Omental fat pad (tissue), 4 donors: ENCODE data around the gene INTS6L. TPM values are rescaled to one million over a fixed set of nuclear protein-coding genes. Genes with fewer than 3 reads are reported as not detected.

Source experiments
- ATAC-seq: fragments of 150-250 bp; one replicate; pipeline ENCODE4 v1.9.1; 2016; ENCODE audit warnings: mild to moderate bottlenecking, moderate library complexity; ENCODE audit not compliant: low FRiP score
- DNase-seq: peaks from one replicate; pipeline ENCODE4 v3.0.0-alpha.2; 2019; ENCODE audit warnings: low spot score
- total RNA-seq, 4 donors: library from RNA; depleted of rRNA; stranded (reverse); fragments of >200 nt; gene quantifications; one replicate each; pipeline ENCODE4 v1.1.0, GENCODE V29; 2016
- TF ChIP-seq, protein P1 (sequence below), 3 donors: fragments of 450-650 bp; IDR thresholded peaks; one replicate each; pipeline ENCODE4 v1.5.1; 2016 to 2017; ENCODE audit warnings: antibody characterized with exemption in 3 of 3, mild to moderate bottlenecking in 3 of 3, moderate library complexity in 2 of 3

INTS6L gene
- total RNA-seq, 4 donors from 2014 or later = 5.1 to 9.7 (median 7.7) TPM

DNA sequence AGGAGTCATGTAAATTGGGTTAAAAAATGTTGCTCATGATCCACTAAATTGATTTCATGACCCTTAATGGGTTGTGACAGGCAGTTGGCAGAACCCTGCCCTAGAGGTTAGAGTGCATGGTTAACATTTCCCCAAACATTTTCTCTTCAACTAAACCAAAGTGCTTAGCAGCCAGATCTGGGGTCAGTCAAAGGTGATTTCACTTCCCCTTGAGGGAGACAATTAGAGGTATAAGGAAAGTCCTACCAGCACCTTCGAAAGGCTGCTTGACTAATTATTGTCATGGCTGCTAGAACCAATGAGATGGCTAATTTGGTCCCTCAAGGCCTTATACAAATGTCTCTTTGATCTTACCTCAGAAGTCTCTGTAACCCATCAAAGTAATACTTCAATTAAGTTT lies 30.9 kb upstream of the INTS6L start:
- ATAC-seq (no peak), DNase-seq (no peak)
- TF ChIP-seq, protein P1, sequence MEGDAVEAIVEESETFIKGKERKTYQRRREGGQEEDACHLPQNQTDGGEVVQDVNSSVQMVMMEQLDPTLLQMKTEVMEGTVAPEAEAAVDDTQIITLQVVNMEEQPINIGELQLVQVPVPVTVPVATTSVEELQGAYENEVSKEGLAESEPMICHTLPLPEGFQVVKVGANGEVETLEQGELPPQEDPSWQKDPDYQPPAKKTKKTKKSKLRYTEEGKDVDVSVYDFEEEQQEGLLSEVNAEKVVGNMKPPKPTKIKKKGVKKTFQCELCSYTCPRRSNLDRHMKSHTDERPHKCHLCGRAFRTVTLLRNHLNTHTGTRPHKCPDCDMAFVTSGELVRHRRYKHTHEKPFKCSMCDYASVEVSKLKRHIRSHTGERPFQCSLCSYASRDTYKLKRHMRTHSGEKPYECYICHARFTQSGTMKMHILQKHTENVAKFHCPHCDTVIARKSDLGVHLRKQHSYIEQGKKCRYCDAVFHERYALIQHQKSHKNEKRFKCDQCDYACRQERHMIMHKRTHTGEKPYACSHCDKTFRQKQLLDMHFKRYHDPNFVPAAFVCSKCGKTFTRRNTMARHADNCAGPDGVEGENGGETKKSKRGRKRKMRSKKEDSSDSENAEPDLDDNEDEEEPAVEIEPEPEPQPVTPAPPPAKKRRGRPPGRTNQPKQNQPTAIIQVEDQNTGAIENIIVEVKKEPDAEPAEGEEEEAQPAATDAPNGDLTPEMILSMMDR (IDR thresholded peaks at IDR 0.05) = no peak

DNA sequence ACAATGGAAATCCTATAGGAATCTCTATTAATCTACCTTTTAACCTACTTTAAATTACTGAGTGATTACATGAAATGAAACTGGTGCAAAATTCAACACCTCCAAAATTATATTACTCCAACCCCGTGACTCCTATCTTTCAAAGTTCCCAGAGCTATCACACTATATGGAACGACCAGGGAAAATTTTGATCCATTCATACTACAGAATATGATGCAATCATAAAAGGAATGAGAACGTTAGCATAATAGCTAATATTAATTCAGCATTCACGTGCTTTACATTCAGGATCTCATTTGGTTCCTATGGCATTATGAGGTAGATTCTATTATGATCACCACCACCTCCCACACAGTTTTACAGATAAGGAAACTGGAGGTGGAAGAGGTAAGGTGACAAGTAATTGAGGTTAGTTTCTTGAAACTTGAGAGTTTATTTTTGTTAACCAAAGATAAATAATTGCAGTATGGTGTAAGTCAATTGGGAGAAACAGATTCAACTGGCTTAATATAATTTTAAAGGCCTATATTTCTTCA lies 29.4 kb upstream of the INTS6L start:
- ATAC-seq (no peak), DNase-seq (no peak)
- TF ChIP-seq, protein P1 (IDR thresholded peaks at IDR 0.05) = no peak

DNA sequence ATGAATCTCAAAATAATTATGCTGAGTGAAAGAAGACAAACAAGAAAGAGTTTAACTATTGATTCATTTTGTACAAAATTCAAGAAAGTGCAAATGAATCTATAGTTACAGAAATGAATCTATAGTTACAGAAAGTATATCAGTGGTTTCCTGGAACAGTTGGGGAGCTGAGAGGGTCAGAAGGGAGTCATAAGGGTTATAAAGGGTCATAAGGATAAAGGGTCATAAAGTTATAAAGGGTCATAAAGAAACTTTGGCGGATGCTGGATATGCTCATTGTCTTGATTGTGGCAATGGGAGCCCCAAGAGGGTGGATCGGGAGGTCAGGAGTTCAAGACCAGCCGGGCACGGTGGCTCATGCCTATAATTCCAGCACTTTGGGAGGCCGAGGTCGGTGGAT lies 26.0 kb upstream of the INTS6L start:
- TF ChIP-seq, protein P1 (IDR thresholded peaks at IDR 0.05) = no peak
- ATAC-seq (no peak), DNase-seq (no peak)

DNA sequence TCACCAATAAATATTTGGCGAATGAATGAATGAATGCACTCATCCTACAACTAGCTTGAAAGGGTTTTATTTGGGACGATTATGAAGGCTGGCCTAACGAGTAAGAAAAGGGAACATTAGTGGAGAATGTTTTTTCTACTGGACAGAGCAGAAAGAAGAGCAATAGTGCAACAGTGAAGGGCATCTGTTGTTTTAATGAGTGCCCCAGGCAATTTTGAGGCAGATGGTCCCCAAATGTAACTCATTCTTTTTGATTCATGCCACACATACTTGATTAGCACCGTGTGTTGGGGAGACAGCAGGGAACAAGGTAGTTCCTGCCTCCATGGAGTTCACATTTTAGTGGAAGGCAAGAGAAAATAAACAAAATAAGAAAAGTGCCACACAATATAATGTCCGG lies 22.7 kb upstream of the INTS6L start:
- TF ChIP-seq, protein P1 (IDR thresholded peaks at IDR 0.05) = no peak
- no peak for ATAC-seq
- no peak for DNase-seq

DNA sequence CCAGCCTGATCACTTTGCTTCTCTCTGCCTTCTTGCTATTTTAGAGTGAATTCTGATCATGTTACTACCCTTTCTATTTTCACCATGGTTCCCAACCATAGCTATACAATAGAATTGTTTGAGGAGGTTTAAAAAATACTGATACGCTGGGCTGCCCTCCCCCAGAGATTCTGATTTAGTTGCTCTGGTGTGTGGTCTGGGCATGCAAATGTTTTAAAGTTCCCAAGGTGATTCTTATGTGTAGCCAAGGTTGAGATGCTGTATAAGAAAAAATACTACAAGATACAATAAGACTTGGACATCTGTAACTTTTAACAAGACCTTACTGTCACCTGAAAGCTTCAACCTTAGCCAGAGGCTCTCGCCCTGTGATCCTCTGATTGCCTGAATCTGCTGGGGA lies 22.2 kb upstream of the INTS6L start:
- DNase-seq (no peak), ATAC-seq (no peak)
- TF ChIP-seq, protein P1 (IDR thresholded peaks at IDR 0.05) = no peak

DNA sequence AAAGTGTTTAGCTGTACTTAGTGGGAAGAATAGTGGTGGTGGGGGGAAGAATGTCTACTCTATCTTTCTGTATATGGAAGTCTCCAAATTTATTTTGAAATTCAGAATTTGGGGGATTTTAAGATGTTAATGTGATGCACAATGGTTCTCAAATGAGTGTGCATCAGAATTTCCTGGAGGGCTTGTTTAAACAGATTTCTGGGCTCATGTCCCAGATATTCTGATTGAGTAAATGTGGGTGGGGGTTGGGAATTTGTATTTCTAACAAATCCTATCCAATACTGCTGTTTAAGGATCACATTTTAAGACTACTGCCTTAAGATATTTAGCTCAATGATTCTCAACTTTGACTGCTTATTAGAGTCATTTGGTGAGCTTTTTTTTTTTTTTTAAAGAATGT lies 15.1 kb upstream of the INTS6L start:
- ATAC-seq (no peak), DNase-seq (no peak)
- TF ChIP-seq, protein P1 (IDR thresholded peaks at IDR 0.05) = no peak

DNA sequence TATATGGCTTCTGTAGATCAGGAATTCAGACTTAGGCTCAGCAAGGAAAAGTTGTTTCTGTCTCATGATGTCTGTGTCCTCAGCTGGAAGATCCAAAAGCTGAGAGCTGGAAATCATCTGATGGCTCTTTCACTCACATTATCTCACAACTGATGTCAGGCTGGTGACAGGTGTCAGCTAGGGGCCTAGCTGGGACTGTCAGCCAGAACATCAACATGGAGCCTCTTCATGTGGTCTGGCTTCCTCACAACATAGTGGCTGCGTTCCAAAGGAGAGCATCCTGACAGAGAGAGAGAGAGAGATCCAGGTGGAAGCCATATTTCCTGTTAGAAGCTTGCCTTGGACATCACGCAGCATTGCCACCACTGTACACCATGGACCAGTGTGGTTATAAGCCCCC lies 10.6 kb upstream of the INTS6L start:
- DNase-seq = no peak
- ATAC-seq = no peak
- TF ChIP-seq, protein P1 (IDR thresholded peaks at IDR 0.05) = no peak
